HG02840 (cell line): ENCODE results near the gene STK32C.

ENCODE experiments used
- ATAC-seq: cut with Tn5 transposase; IDR thresholded peaks from one replicate; pipeline ENCODE4 v1.9.1; 2021; ENCODE audit warnings: mild to moderate bottlenecking, moderate library complexity, moderate number of reproducible peaks; ENCODE audit not compliant: unreplicated experiment, low FRiP score

Gene STK32C

DNA sequence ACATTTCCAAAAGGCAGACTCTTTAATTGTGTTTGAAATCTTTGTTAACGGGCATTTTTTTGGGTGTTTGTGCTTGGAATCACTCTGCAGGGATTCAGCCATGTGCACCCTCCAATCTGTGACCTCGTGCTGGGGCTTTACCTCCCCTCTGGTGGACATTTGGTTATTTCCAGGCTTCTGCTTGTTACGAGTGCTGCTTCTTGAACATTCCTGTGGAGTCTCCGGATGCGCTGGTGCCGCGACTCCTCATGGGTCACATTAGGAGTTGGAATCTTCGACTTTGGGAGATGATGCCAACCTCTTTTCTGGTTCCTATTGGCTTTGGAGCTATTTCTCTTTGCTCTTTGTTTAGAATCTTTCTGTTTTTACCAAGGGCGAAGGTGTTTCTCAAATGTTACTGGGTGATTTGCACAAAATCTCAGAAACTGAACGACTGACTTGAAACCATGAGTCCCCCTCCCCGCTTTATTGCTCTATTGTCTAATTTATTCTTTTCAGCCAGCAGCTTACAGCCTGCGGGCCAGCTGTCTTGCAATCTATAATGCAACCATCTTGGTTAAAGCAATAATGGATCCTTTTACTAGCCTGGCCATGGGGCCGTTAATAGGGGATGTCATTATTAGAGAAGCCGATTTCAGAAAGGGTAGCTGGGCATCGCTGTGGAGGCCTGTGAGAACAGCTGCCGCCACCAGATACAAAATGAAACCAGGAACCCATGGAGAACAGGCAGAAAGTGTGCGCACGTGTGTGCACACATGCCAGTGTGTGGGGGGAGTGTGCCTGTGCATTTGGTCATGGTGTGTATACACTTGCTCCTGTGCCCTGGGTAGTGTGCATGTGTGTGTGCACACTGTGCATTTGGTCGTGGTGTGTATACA is 130.9 kb downstream of the STK32C start:
- ATAC-seq = no peak

GRCh38 chr10:132175907-132176581 is 131.7 kb downstream of the STK32C start:
- ATAC-seq = no peak

DNA sequence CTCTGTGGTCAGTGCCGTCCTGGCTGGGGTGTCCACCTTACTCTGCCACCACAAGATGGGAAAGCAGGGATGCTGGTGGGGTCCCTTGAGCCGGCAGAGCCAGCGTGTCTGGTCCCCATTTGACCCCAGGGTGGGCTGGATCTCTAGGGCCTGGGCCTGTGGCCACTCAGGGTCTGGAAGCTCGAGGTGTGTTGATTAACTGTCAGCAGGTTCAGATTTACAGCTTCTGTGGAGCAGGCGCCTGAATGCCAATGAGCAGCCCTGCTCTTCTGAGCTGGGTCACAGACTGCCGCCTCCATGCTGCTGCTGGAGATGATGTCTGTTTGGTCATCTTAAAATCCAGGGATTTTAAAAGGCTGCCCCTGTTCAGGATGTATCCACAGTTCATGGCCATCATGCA is 132.3 kb downstream of the STK32C start:
- no peak for ATAC-seq

- ATAC-seq = no peak
Measured at GRCh38 chr10:132174237-132174636, 133.5 kb downstream of the STK32C start.

- ATAC-seq = no peak
Measured at GRCh38 chr10:132173185-132173584, 134.6 kb downstream of the STK32C start.

DNA sequence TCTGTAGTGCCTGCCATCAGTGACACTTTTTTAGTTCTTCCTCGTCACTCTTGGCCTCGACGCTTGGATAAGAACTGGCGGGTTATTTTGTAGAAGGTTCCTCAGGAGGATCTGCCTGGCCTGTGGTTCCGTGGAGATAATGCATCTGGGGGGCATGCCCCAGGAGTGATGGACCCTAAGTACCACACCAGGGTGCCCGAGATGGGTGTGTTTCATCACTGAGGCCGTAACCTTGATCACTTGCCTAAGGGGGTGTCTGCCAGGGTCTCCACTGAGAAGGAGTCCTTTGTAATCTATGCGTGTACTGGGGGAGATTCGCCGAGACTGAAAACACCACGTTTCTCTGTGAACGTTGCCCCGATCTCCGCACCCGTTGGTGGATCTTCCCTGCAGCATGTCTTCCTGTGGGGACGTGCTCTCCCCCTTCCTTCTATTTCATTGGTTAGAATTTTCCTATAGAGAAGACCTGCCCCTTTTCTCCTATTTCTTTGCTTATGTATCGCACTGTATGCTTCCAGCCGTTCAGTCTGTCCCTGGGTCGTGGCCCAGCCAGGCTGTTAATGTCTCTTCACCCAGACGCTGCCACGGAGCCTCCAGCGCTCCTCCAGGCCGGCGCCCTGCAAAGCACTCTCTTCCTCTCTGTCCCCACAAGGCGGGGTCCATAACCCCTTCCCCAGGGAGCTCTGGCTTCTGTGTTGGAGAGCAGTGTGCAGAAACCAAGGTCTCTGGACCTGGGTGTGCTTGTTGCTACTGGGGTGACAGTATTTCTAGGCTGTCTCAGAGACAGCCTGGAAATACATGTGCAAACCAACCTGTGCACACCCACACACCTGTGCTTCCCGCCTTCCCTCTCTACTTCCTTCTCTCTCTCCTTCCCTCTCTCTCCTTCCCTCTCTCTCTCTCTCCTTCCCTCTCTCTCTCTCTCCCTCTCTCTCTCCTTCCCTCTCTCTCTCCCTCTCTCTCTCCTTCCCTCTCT is 135.4 kb downstream of the STK32C start:
- no peak for ATAC-seq

DNA sequence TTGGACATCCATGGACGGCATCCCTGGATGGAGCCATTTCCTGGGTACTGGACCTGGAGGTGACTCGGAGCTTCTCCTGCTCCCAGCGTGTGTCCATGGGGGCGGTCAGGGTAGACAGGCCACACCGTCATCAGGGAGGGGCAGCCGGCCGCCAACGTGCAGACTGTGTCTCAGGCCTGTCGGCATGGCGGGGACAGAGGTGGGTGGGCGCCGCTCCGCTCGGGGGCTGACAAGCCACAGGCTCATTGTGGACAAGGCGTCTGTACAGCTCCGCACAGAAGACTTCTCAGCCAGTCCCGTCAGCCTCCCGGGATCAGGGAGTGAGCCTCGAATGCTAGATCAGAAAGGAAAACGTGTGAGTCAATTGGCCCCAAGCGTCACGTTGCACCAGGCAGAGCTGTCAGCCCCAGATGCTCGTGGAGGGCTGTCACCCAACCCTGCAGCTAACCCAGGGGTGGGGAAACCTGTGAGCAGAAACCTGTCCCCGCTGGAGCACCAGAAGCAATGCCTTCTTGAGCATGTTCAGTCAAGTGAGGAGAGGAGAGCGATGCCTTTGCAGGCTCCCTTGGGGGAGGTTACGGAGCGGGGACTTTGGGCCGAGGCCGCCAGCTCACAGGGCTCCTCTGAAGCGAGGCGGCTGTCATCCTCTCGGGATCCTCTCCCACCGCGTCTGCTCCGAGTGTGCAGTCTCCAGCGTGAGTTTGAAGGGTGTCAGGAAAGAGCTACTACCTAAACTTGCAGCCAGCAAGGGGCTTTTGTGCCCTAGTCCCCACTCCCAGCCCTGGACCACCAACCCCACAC is 137.0 kb downstream of the STK32C start:
- ATAC-seq = no peak

- no peak for ATAC-seq
Measured at GRCh38 chr10:132169766-132170560, 137.8 kb downstream of the STK32C start.

- no peak for ATAC-seq
Measured at GRCh38 chr10:132169031-132169765, 138.6 kb downstream of the STK32C start.

- ATAC-seq = no peak
Measured at GRCh38 chr10:132168571-132169030, 139.1 kb downstream of the STK32C start.

DNA sequence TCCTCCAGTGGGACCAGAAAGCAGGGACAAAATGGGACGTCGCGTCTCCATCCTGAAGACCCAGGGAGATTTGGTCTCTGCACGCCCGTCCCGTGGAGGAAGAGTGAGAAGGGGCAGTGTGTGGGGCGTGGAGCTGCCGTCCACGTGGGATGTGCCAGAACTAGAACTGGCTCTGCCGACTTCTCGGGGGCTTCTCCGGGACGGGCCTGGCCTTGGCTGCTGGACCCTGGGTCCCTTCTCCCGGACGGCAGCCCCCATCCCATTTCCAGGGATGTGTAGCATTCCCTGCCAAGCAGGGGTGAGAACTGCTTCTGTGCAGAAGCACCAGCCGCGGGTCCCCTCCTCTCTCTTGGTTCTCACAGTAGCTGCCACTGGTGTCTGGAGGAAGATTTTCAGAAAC is 139.8 kb downstream of the STK32C start:
- no peak for ATAC-seq

GRCh38 chr10:132167041-132167674 is 140.6 kb downstream of the STK32C start:
- ATAC-seq = no peak

- no peak for ATAC-seq
Measured at GRCh38 chr10:132166216-132166950, 141.4 kb downstream of the STK32C start.

DNA sequence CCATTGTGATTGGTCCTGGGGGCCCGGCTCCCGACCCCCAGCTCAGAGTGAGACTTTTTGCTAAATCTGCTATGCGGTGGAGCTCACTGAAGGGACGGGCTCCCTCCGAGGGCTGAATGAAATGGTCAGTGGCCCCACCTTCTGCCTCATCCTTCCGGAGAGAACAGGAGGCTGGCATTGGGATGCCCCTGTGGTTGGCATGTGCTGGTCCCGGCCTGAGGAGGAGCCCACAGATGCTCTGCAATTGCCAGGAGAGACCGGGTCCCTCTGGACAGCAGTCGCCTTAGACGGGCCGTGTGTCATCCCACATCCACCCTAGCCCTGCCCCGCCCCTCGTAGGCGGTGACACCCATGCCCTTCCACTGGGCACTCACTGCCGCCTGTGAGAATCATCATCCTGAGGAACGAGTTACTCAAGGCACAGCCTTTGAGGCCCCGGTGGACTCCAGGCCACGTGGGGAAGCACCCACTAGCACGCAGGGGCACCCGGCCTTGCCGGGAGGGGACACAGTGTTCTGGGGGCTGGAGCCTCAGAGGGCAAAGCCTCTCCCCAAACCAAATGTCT is 142.3 kb downstream of the STK32C start:
- no peak for ATAC-seq

DNA sequence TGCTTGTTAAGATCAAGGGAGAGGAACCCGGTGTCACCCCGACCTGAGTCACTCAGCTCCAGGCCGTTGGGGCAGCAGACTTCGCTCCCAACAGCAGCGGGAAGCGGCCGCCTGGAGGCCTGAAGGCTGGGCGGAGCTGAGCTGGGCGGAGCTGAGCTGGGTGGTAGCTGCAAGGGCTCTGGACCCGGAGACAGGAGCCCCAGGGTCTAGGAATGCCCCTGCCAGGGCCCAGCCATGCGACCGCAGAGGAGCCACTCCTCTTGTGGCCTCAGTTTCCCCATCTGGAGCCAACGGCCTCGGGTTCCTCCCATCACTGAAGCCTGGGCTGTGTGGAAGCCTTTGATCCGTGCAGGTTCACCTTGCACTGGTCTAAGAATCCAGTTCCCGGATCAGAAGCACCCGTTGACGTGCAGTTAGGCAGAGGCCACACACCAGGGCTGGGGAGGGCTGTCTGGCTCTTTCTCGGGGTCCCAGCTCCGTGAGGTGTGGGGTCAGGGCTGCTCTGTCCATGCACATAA is 142.9 kb downstream of the STK32C start:
- ATAC-seq = no peak

- no peak for ATAC-seq
Measured at GRCh38 chr10:132163826-132164515, 143.8 kb downstream of the STK32C start.
